ENCODE data around the gene GBF1. TPM values are rescaled to one million over a fixed set of nuclear protein-coding genes. Genes with fewer than 3 reads are reported as not detected.

GBF1 gene
- total RNA-seq, 4 donors from 2014 or later: 10.9 to 45.4 (median 23.9) TPM

GRCh38 chr10:102324061-102324460, 78.7 kb downstream of the GBF1 start:
- intact Hi-C loops (cut with DNase I; ENCODE audit: low total_unique reads): no loop called here
- no peak for DNase-seq

GRCh38 chr10:102326031-102326430, 80.7 kb downstream of the GBF1 start:
- intact Hi-C loops (cut with DNase I; ENCODE audit: low total_unique reads): no loop called here
- H3K9me3 ChIP-seq: no peaks in the 10 kb centered on the region
- H3K27me3 ChIP-seq: no peaks in the 10 kb centered on the region
- no peaks in the 10 kb centered on the region for H3K36me3 ChIP-seq
- no peak overlapping the region for H3K4me3 ChIP-seq
- no peak overlapping the region for H3K27ac ChIP-seq
- TF ChIP-seq CTCF (IDR thresholded peaks at IDR 0.05): no peak
- no peak for TF ChIP-seq POLR2A (IDR thresholded peaks at IDR 0.05)
- no peaks in the 10 kb centered on the region for H3K4me1 ChIP-seq
- no peak for DNase-seq

More at GRCh38 chr10:102324061-102324460, 78.7 kb downstream of the GBF1 start:
- no peaks in the 10 kb centered on the region for H3K27me3 ChIP-seq
- no peak for TF ChIP-seq POLR2A (IDR thresholded peaks at IDR 0.05)
- no peak for TF ChIP-seq CTCF (IDR thresholded peaks at IDR 0.05)
- H3K27ac ChIP-seq: no peak overlapping the region
- H3K36me3 ChIP-seq: no peaks in the 10 kb centered on the region
- H3K4me3 ChIP-seq: no peak overlapping the region
- H3K9me3 ChIP-seq: no peaks in the 10 kb centered on the region
- H3K4me1 ChIP-seq: no peaks in the 10 kb centered on the region

- intact Hi-C loops (cut with DNase I; ENCODE audit: low total_unique reads): no loop called here
- DNase-seq: no peak
- no peak overlapping the region for H3K4me3 ChIP-seq
- TF ChIP-seq POLR2A (IDR thresholded peaks at IDR 0.05) (no peak), CTCF (IDR thresholded peaks at IDR 0.05) (no peak)
- no peaks in the 10 kb centered on the region for H3K36me3 ChIP-seq
- H3K4me1 ChIP-seq: no peaks in the 10 kb centered on the region
- H3K9me3 ChIP-seq: no peaks in the 10 kb centered on the region
- no peak overlapping the region for H3K27ac ChIP-seq
- no peaks in the 10 kb centered on the region for H3K27me3 ChIP-seq
Measured at GRCh38 chr10:102327002-102327401, 81.7 kb downstream of the GBF1 start.

- no peaks in the 10 kb centered on the region for H3K4me1 ChIP-seq
- H3K9me3 ChIP-seq: no peaks in the 10 kb centered on the region
- H3K27me3 ChIP-seq: no peaks in the 10 kb centered on the region
- DNase-seq: no peak
- intact Hi-C loops (cut with DNase I; ENCODE audit: low total_unique reads): no loop called here
- no peaks in the 10 kb centered on the region for H3K36me3 ChIP-seq
- TF ChIP-seq POLR2A (IDR thresholded peaks at IDR 0.05) (no peak), CTCF (IDR thresholded peaks at IDR 0.05) (no peak)
- H3K27ac ChIP-seq: no peak overlapping the region
- no peak overlapping the region for H3K4me3 ChIP-seq
Measured at GRCh38 chr10:102327641-102328040, 82.3 kb downstream of the GBF1 start.

- DNase-seq: no peak
- Histone ChIP-seq H3K9me3 (no peaks in the 10 kb centered on the region), H3K36me3 (no peaks in the 10 kb centered on the region), H3K4me1 (no peaks in the 10 kb centered on the region), H3K27me3 (no peaks in the 10 kb centered on the region), H3K4me3 (no peak overlapping the region), H3K27ac (no peak overlapping the region)
- TF ChIP-seq POLR2A (IDR thresholded peaks at IDR 0.05) (no peak), CTCF (IDR thresholded peaks at IDR 0.05) (no peak)
- intact Hi-C loops (cut with DNase I; ENCODE audit: low total_unique reads): no loop called here
Measured at GRCh38 chr10:102332772-102333171, 87.4 kb downstream of the GBF1 start.

Data from uterus (tissue), 4 donors.